HG02970 (cell line): Measurements from ENCODE around the gene KHNYN.
"Not testable (repeated sequence)": the region's sequence is repeated elsewhere in the genome, so short reads cannot be mapped to it uniquely, and the experiment has no call there.

ENCODE experiments used
- ATAC-seq: cut with Tn5 transposase; IDR thresholded peaks from one replicate; pipeline ENCODE4 v1.9.1; 2021; ENCODE audit warnings: mild to moderate bottlenecking, moderate library complexity, moderate number of reproducible peaks; ENCODE audit not compliant: unreplicated experiment, low FRiP score

Gene KHNYN

DNA sequence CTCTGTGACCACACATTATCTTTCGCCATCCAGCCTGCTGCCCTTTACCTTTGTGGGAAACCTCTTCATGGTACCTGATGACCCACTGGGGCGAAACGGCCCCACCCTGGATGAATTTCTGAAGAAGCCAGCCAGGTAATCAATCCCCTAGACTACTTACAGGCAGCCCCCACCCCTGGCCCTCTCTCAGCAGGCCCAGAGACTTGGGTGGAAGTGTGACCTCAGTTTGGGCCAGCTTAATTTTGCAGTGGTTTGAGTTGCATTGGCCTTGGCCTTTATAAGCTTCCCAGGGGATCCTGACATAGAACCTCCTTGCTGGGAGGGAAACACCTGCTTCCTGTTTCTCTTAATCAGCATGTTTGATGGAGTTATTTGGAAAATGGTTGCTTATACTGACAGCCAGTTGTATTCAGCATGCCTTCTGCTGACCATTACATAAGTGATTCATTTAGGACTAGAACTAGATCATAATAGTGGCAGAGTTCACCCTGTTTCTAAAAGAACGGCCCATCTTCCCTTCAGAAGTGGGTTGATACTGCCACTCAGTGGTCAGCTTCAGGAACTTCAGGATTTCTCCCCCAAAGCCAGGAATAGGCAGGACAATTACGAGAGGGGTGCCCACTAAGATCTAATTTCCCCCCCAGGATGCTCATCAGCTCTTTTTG is 6.7 kb downstream of the KHNYN start:
- no peak for ATAC-seq

DNA sequence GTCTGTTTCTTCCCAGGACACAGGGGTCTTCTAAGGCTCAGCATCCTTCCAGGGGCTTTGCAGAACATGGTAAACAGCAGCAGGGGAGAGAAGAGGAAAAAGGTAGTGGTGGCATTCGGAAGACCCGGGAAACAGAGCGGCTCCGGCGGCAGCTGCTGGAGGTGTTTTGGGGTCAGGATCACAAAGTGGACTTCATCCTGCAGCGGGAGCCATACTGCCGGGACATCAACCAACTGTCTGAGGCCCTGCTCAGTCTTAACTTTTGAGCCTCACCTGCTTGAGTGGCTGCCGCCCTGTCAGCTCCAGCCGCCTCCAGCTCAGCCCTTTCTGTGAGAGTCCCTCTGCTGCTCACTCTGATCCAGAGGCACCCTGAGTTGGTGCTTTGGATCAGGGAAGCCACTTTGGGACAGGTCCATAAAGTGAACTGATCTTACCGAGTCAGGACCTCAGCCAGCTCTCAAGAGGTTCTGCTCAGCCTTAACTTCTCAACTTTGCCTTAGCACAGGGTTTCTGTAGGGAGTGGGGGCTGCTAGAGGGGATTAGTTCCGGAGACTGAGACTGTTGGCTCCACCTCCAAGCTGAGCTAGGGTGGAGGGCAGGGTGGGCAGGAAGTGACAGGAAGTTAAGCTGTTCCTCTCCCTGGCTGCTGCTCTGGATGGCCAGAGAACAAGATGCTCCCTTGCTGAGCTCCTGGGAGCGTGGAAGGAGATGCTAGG is 7.4 kb downstream of the KHNYN start:
- no peak for ATAC-seq

DNA sequence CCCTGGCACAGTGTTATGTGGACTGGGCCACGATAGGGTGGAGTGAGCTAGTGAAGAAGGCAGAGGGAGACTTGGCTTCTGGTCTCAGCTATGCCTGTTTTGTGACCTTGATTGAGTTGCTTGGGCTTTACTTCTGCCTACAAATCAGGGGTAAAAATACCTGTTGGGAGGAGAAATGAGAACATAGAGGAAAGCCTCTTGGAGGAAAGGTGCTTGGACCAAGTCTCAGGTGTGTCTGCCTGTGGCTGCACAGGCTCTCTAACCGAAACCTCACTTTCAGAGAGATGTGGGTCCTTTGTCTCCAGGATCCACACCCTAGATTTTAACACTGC is 7.9 kb downstream of the KHNYN start:
- no peak for ATAC-seq

DNA sequence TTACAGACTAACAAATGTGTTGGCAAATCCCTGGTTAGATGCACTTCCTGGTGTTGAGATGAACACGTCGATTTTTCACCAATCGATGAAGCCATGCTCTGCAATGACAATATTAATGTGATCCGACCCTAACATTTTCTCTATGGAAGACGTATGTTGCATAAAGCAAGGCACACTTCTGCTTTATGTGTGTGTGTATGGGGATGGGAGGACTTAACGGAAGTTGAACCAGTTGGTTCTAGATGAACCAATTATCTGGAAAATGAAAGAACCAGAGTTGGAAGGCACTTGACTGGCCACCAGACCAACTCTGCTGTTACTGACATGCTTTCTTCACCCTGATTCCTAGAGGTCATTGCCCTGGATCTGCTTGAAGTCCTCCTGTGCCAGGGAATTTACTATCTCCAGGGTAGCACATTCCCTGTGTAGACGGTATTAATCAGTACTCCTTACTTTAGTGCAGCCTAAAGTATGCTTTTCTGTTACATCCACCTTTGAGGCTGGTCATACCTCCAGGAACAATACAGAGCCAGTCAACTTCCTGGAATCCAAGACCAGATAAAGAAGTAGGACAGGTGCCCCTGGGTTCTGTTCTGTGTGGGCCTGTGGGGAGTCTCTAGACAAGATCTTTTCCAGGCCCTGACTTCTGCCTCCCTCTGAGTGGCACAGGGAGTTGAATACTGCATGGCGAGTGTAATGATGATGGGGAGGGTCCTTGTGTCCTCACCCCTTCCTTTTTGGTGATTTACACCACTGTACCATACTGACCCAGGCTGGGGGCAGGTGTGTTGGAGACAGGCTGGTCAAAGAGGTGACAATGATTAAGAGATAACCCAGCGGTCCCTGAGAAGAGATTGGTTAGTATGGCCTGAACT is 8.7 kb downstream of the KHNYN start:
- no peak for ATAC-seq

DNA sequence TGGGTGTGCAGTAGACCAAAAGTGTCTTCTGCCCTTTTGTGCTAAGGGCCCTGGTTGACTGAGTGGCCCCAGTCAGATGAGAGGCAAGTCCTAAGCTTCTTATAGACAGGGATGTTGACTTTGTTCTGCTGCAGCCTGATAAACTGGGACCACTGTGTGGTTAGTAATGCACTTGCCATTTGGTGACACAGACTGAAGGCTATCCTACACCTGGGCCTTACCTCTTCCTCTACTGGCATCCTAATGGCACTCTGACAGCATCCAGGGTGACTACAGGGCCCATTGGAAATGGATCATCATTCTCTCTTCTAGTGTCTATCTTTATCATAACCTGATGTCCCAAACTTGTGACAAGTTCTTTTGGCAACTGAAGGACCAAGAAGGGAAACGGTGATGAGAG is 9.5 kb downstream of the KHNYN start:
- no peak for ATAC-seq

DNA sequence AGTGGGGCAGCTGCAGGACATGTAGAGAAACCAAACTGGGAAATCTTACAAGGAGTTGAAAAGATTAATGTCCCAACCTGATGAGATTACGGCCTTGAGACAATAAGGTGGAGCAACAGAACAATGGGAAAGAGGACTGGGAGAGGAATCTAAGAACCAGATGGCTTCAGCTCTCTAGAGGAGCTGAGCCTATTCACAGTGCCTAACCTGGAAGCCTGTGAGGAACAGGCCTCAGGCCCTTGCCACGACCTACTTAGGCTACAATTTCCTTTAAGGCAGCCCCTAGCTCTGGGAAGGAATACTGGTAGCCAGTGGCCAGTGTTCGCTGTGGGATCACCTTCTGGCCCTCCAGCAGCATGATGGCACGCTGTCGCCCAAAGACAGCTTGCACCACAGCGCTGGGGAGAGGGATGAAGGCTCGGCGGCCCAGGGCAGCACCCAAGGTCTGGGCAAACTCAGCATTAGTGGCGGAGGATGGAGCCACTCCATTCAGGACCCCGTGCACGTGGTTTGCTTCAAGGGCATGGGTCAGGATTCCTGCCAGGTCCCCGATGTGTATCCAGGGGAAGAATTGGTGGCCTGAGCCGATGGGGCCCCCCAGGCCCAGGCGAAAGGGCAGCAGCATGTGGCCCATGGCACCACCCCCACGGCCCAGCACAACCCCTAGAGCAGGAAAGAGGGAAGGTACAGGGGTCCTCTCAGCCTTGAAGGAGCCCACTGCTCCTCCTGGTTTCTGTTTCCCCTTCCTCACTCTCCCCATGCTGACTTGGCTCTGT is 10.3 kb downstream of the KHNYN start:
- ATAC-seq, result no peak

DNA sequence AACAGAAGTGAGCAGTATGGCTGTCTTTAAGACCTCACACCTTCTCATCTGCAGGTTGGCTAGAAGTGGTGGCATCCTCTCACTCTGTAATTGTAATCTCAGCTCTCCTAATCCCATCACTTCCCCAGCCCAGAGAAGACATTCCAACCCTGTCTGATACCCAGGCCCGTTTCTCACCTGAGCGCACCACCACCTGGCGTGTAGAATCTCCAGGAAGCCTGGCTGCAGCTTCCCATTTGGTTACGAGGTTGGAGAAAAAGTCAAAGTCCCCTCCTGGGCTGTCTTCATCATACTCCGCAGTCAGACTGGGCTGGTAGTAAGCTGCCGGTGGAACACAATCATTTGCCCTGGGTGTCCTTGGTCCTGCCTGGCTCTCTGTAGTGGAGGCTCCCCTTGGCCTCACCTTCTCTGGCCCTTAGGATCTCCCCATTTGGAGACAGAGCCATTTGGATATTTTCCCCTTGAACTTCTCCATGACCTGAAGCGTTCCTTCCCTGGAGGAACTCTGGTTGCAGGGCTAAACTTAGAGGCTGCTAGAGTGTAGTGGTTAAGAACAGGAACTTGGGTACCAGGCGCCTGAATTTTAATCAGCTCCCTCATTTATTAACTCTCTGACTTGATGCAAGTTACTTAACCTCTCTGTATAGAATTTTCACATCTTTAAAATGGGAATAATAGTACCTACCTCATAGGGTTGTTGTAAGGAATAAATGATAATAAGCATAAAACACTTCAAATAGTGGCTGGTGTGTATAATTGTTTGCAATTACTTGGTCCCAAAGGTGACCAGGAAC is 11.0 kb downstream of the KHNYN start:
- ATAC-seq, result no peak

DNA sequence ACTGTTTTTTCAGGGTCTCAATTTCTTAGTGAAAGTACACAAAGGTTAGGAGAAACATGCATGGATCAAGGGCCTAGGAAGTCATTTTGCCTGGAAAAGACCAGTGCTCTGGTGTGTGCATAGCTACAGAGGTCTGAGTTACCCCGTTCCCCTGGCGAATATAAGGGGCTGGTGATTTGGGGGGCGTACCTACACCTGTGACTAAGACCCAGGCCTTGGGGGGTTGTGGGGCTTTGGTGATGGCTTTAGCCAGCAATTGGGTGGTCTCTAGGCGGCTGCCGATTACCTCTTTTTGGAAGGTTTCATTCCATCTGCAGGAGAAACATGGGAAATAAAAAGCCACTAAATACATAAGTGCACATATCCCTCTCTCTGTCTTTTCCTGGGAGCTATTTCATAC is 11.7 kb downstream of the KHNYN start:
- ATAC-seq, result no peak

DNA sequence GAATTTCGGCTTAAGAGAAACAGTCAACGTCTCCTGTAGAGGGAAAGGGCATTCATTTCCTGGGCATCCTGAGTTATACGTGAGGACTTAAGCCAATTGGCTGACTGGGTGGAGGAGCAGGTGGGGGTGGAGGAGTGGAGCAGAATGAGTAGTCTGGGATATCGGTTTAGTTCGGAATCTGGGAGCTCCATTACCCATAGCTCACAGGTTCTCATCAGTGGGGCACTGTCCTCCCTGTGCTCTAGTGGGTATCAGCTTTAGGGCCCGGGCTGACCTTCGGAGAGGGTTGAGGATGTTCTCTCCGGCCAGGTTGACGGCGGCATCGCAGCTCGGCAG is 12.1 kb downstream of the KHNYN start:
- no peak for ATAC-seq

DNA sequence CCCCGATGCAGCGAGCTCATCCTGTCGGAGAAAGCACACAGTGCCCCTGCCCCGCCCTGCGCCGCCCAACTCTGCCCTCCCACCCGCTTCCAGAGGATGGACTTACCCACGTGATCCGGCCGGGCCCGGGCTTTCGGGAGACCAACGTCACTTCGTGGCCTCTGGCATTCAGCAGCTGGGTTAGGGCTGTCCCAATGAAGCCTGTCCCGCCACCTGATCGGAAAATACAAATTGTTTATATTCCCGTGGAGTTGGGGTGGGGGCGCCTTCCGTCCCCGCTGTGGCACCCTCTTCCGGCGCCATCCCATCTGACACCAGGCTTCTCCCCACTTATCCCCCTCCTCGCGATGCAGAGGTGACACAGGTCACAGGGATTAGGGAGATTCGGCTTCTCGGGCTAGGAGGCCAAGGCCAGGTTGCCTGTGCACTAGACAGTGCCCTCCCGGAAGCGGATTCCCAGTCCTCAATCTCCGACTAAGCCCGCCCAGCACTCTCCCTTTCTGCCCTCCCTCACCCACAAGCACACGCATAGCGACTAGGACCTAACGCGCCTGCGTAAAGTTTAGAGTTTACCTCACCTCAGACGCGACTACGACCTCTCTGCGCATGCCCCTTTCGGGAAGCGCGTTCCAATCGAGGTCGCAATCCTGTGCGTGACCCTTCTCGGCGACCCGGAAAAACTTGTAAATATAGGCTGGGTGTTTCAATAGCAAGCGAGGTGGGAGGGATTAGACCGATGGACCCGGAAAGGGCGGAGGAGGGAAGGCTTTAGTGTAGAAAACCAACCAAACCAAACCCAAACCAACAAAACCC is 12.7 kb downstream of the KHNYN start, which contains the start of gene SDR39U1:
SDR39U1 (minus strand) TSS at position 537 of the 813 bp plus-strand sequence; CDS start at position 530, 7 bp downstream.
- peak; percentile 94 for ATAC-seq

DNA sequence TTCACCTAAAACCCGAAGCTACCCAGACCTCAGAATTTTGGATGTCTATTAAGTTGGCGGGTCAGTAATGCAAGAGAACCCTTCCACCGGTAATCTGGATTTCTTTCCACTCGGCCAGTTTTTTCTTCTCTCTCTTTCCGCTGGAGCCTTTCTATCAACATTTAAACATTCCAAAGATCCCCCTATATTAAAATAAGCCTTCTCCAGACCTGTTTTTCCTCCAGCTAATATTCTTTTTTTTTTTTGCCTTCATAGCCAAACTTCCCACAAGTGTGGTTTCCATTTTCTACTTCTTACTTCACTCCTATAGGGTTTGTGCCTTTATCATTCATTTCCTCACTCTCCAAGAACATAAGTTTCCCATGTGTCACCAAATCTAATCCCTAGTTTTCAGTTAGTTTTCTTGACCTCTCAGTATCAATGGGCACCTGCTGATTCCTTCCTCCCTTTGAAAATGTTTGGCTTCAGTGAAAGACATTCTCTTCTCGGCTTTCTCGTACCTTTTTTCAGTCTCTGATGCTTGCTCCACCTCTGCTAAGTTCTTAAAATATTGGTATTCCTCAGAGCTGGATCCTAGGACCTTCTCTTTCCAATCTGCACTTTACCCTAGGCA is 13.4 kb downstream of the KHNYN start:
- ATAC-seq, result no peak

DNA sequence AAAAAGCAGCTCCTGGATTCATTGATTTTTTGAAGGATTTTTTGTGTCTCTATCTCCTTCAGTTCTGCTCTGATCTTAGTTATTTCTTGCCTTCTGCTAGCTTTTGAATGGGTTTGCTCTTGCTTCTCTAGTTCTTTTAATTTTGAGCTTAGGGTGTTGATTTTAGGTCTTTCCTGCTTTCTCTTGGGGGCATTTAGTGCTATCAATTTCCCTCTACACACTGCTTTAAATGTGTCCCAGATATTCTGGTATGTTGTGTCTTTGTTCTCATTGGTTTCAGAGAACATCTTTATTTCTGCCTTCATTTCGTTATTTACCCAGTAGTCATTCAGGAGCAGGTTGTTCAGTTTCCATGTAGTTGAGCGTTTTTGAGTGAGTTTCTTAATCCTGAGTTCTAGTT is 21.1 kb downstream of the KHNYN start:
- ATAC-seq, result not testable (repeated sequence)

DNA sequence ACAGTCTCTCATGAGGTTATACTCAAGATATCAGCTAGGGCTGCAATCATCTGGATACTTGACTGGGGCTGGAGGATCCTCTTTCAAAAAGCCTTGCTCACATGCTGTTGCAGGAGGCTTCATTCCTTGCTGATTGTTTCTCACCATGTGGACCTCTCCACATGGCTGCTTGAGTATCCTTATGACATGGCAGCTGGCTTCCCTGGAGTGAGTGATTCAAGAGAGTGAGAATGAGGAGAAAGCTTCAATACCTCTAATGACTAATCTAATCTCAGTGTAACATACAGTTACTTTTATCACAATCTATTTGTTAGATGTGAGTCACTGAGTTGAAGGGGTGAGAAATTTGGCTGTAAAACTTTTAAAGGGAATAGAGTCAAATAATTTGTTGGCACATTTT is 27.2 kb downstream of the KHNYN start:
- no peak for ATAC-seq

DNA sequence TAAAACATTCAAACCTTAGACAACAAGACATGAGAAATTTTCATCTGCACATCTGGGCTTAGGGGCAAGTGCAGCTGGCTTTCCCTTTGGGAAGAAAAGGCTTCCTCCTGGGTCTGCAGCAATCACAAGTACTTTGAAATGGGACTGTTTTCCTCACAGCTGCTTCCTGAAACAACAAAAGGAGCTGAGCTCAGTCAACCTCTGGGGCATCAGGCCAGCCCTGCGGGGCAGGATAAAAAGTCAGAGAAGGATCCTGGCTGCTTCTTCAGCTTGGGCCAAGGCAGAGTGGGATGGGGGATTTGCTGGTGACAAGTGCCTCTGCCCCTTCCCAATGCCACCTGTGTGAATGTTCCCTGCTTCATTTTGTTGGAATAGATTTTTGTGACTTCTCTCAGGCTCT is 29.0 kb downstream of the KHNYN start:
- no peak for ATAC-seq

DNA sequence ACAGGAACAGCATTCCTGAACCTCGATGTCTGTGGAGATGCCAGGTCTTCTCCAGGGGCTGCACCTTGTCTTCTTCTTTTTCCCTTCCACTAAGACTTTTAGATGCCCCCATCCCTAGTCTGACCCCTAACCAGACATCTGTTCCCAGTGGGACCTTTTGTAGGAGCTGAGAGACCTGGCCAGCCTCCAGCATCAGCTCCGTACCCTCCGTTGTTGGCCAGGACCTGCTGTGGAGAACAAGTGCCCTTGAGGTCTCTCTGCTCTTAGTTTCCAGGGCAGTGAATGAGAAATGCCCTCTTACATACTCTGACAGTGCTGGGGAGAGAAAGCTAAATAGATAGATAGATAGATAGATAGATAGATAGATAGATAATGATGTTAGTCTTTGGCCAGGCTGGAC is 29.6 kb downstream of the KHNYN start:
- ATAC-seq, result no peak

DNA sequence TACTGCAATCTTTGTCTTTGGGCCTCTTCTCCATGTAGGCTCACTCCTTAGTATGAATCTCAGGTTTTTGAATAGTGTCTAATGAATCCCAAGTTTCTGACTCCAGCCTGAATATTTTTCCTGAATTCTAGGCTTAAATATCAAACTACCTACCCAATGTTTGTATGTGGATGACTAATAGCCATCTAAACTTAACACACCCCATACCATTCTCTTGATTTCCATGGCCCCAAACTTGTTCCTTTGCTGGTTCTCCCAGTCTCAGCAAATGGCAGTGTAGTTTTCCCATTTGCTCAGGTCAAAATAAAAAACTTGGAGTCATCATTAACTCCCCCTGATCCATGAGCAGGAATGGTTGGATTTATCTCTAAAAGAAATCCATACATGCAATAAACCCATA is 31.6 kb downstream of the KHNYN start:
- ATAC-seq, result no peak

DNA sequence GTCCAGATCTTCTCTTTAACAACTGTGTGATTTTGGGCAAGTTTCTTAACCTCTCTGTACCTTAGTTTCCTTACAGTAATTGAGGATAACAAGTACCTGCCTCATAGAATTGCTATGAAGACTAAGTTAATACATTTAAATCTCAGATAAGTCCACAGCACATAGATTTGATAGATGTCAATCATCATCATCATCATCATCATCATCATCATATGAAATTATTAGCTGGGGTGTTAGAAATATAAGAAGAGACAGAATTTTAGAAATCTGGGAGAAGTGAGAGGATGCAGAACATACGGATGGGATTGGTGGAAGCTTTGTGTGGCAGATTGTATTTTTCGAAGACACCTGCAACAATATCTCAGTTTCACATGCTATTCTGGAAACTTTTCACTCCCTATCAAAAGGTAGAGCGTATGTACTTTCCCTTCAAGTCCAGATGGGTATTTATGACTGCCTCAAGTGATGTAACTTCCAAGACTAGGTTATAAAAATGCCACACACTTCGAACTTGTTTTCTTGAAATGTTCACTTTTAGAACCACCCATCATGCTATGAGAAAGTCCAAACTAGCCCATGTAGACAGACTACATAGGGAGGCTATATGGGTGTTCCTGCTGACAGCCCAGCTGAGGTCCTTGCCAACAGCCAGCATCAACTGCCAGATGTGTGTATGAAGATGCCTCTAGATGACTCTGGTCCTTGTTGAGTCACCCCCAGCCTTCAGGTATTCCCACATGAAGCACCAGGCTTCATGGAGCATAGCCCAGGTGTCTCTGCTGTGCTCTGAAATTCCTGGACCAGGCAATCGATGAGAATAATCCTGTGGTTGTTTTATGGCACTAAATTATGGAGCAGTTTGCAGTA is 33.5 kb downstream of the KHNYN start:
- no peak for ATAC-seq
